WTC11 (cell line): ENCODE results near the gene FMNL2. TPM values are rescaled to one million over a fixed set of nuclear protein-coding genes. Genes with fewer than 3 reads are reported as not detected.

Source experiments
- ATAC-seq: fragments of 200-7000 bp; cut with Tn5 transposase; 2 replicates; pipeline ENCODE4 v1.10.0; 2021; ENCODE audit warnings: mild to moderate bottlenecking, moderate library complexity
- CTCF ChIA-PET: fragments of 300-600 bp; sonication (Branson Sonifier 250); formaldehyde crosslinking; loops from one replicate; lab custom pipeline; 2021; ENCODE audit warnings: antibody characterized with exemption; lab: Charles Lee
- POLR2A ChIA-PET: fragments of 350-600 bp; sonication (Branson Sonifier 250); formaldehyde crosslinking; loops from one replicate; lab custom pipeline; 2021; ENCODE audit warnings: antibody characterized with exemption; lab: Charles Lee
- DNase-seq: peaks from one replicate; pipeline ENCODE4 v3.0.0; 2021; ENCODE audit warnings: low spot score
- H3K27ac Mint-ChIP-seq: 2 replicates; pipeline ENCODE4 v1.8.0; 2021; ENCODE audit warnings: mixed read lengths
- H3K27me3 Mint-ChIP-seq: 2 replicates; pipeline ENCODE4 v1.8.0; 2021; ENCODE audit warnings: low read depth, mild to moderate bottlenecking, moderate library complexity, mixed read lengths
- H3K36me3 Mint-ChIP-seq: 2 replicates; pipeline ENCODE4 v1.8.0; 2021; ENCODE audit warnings: mixed read lengths
- H3K4me1 Mint-ChIP-seq: 2 replicates; pipeline ENCODE4 v1.8.0; 2022; ENCODE audit warnings: mixed read lengths
- H3K4me3 Mint-ChIP-seq: 2 replicates; pipeline ENCODE4 v1.8.0; 2021; ENCODE audit warnings: mild to moderate bottlenecking, moderate library complexity, mixed read lengths
- H3K9me3 Mint-ChIP-seq: 2 replicates; pipeline ENCODE4 v1.8.0; 2021; ENCODE audit warnings: mixed read lengths
- ERG ChIP-seq: fragments of 250-450 bp; sonication (Bioruptor Pico); IDR thresholded peaks from 2 replicates; pipeline ENCODE4 v1.8.0; 2021; ENCODE audit warnings: mild to moderate bottlenecking
- FOXK1 ChIP-seq: sonication (generic); formaldehyde crosslinking; IDR thresholded peaks from 2 replicates; pipeline ENCODE4 v1.8.0; 2022; ENCODE audit warnings: mild to moderate bottlenecking, moderate library complexity, missing genetic modification reagents
- GTF2I ChIP-seq: fragments of 250-450 bp; sonication (Bioruptor Pico); conservative IDR thresholded peaks from 2 replicates; pipeline ENCODE4 v1.4.0; 2021; ENCODE audit warnings: mild to moderate bottlenecking
- KAT7 ChIP-seq: sonication (generic); formaldehyde crosslinking; IDR thresholded peaks from 2 replicates; pipeline ENCODE4 v1.8.1; 2023; ENCODE audit warnings: missing genetic modification reagents, mild to moderate bottlenecking, borderline replicate concordance
- MXD4 ChIP-seq: fragments of 250-450 bp; sonication (Bioruptor Pico); IDR thresholded peaks from 2 replicates; pipeline ENCODE4 v1.8.0; 2021; ENCODE audit warnings: mild to moderate bottlenecking, moderate library complexity, borderline replicate concordance
- NFATC4 ChIP-seq: fragments of 250-450 bp; sonication (Bioruptor Pico); IDR thresholded peaks from 2 replicates; pipeline ENCODE4 v1.9.0; 2021; ENCODE audit warnings: mild to moderate bottlenecking
- NR2C2 ChIP-seq: sonication (generic); formaldehyde crosslinking; IDR thresholded peaks from 2 replicates; pipeline ENCODE4 v1.8.0; 2022; ENCODE audit warnings: mild to moderate bottlenecking, missing genetic modification reagents
- NR3C1 ChIP-seq: sonication (generic); formaldehyde crosslinking; conservative IDR thresholded peaks from 2 replicates; pipeline ENCODE4 v1.8.1; 2023; ENCODE audit warnings: low read depth, mild to moderate bottlenecking, missing genetic modification reagents
- PRRX2 ChIP-seq: fragments of 250-450 bp; sonication (Bioruptor Pico); IDR thresholded peaks from 2 replicates; pipeline ENCODE4 v1.8.0; 2021; ENCODE audit warnings: mild to moderate bottlenecking
- RORB ChIP-seq: fragments of 250-450 bp; sonication (Bioruptor Pico); IDR thresholded peaks from 2 replicates; pipeline ENCODE4 v1.9.0; 2021; ENCODE audit warnings: mild to moderate bottlenecking
- SMAD3 ChIP-seq: sonication (generic); formaldehyde crosslinking; IDR thresholded peaks from 2 replicates; pipeline ENCODE4 v1.8.0; 2022; ENCODE audit warnings: missing genetic modification reagents, mild to moderate bottlenecking, borderline replicate concordance
- SOX15 ChIP-seq: fragments of 250-450 bp; sonication (Bioruptor Pico); IDR thresholded peaks from 2 replicates; pipeline ENCODE4 v1.9.0; 2021; ENCODE audit warnings: mild to moderate bottlenecking
- ZBTB43 ChIP-seq: sonication (generic); formaldehyde crosslinking; IDR thresholded peaks from 2 replicates; pipeline ENCODE4 v1.8.1; 2023; ENCODE audit warnings: mild to moderate bottlenecking, missing genetic modification reagents
- ZNF121 ChIP-seq: sonication (generic); formaldehyde crosslinking; IDR thresholded peaks from 2 replicates; pipeline ENCODE4 v1.8.0; 2023; ENCODE audit warnings: missing genetic modification reagents
- ZNF281 ChIP-seq: sonication (generic); formaldehyde crosslinking; IDR thresholded peaks from 2 replicates; pipeline ENCODE4 v1.8.0; 2023; ENCODE audit warnings: mild to moderate bottlenecking, missing genetic modification reagents
- ZNF396 ChIP-seq: fragments of 250-450 bp; sonication (Bioruptor Pico); IDR thresholded peaks from 2 replicates; pipeline ENCODE4 v1.8.0; 2021; ENCODE audit warnings: mild to moderate bottlenecking, moderate library complexity, borderline replicate concordance
- total RNA-seq: library from RNA; stranded (reverse); gene quantifications from 3 replicates; pipeline ENCODE4 v1.2.3, GENCODE V29; 2021
- TF ChIP-seq, protein P1 (sequence below): fragments of 250-450 bp; sonication (Bioruptor Pico); IDR thresholded peaks from 2 replicates; pipeline ENCODE4 v1.9.0; 2021; ENCODE audit warnings: mild to moderate bottlenecking, borderline replicate concordance
- TF ChIP-seq, protein P2 (sequence below): sonication (generic); formaldehyde crosslinking; IDR thresholded peaks from 2 replicates; pipeline ENCODE4 v1.8.0; 2022; ENCODE audit warnings: mild to moderate bottlenecking, missing genetic modification reagents
- TF ChIP-seq, protein P3 (sequence below): fragments of 250-450 bp; sonication (Bioruptor Pico); conservative IDR thresholded peaks from 2 replicates; pipeline ENCODE4 v1.9.0; 2021; ENCODE audit warnings: mild to moderate bottlenecking

FMNL2 gene
- total RNA-seq, 1 experiment from 2014 or later, result 43.0 TPM

GRCh38 chr2:152413228-152414030 is 78.5 kb downstream of the FMNL2 start (continued):
- TF ChIP-seq, protein P1, sequence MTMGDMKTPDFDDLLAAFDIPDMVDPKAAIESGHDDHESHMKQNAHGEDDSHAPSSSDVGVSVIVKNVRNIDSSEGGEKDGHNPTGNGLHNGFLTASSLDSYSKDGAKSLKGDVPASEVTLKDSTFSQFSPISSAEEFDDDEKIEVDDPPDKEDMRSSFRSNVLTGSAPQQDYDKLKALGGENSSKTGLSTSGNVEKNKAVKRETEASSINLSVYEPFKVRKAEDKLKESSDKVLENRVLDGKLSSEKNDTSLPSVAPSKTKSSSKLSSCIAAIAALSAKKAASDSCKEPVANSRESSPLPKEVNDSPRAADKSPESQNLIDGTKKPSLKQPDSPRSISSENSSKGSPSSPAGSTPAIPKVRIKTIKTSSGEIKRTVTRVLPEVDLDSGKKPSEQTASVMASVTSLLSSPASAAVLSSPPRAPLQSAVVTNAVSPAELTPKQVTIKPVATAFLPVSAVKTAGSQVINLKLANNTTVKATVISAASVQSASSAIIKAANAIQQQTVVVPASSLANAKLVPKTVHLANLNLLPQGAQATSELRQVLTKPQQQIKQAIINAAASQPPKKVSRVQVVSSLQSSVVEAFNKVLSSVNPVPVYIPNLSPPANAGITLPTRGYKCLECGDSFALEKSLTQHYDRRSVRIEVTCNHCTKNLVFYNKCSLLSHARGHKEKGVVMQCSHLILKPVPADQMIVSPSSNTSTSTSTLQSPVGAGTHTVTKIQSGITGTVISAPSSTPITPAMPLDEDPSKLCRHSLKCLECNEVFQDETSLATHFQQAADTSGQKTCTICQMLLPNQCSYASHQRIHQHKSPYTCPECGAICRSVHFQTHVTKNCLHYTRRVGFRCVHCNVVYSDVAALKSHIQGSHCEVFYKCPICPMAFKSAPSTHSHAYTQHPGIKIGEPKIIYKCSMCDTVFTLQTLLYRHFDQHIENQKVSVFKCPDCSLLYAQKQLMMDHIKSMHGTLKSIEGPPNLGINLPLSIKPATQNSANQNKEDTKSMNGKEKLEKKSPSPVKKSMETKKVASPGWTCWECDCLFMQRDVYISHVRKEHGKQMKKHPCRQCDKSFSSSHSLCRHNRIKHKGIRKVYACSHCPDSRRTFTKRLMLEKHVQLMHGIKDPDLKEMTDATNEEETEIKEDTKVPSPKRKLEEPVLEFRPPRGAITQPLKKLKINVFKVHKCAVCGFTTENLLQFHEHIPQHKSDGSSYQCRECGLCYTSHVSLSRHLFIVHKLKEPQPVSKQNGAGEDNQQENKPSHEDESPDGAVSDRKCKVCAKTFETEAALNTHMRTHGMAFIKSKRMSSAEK (CRISPR knock-in tag), result no peak
- TF ChIP-seq, protein P2, sequence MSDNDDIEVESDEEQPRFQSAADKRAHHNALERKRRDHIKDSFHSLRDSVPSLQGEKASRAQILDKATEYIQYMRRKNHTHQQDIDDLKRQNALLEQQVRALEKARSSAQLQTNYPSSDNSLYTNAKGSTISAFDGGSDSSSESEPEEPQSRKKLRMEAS (CRISPR knock-in tag), result no peak
- TF ChIP-seq ZNF396 (CRISPR knock-in tag) (no peak), FOXK1 (CRISPR knock-in tag) (no peak), NR2C2 (no peak), PRRX2 (no peak), ZBTB43 (CRISPR knock-in tag) (no peak), SMAD3 (CRISPR knock-in tag) (no peak), NR3C1 (no peak)
- TF ChIP-seq, all 79 proteins: peak for 0

DNA sequence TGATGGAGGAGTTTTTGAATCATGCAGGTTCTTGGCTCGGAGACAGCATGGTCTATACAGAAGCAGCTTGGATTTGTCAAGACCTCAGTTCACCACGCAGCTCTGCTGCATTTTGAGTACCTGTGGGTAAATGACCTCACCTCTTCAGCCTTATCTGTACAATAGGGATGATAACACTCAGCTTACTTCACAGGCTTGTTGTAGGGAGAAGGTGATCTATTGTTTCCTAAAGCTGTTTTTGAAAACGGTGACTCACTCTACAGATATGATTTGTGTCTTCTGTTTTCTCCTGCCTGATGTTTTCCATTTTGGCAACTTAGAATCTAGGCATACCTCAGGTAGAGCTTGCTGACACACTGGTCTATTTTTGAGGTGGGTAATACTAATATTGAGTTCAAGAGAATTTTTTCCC is 80.3 kb downstream of the FMNL2 start:
- DNase-seq (no peak), ATAC-seq (no peak)
- CTCF ChIA-PET, result interaction anchor here (1.1 to 1.6 kb wide), 2 partner anchors 8 kb away, joined by 3 read pairs; no protein-coding TSS in a partner anchor
- H3K4me3 Mint-ChIP-seq, result no peak overlapping the region
- H3K4me1 Mint-ChIP-seq, result peaks cover 62% of the 10 kb centered on the region
- H3K9me3 Mint-ChIP-seq, result no peaks in the 10 kb centered on the region
- no peak overlapping the region for H3K27ac Mint-ChIP-seq
- no peaks in the 10 kb centered on the region for H3K36me3 Mint-ChIP-seq
- H3K27me3 Mint-ChIP-seq, result no peaks in the 10 kb centered on the region
- POLR2A ChIA-PET, result no interaction called here
- TF ChIP-seq, protein P3, sequence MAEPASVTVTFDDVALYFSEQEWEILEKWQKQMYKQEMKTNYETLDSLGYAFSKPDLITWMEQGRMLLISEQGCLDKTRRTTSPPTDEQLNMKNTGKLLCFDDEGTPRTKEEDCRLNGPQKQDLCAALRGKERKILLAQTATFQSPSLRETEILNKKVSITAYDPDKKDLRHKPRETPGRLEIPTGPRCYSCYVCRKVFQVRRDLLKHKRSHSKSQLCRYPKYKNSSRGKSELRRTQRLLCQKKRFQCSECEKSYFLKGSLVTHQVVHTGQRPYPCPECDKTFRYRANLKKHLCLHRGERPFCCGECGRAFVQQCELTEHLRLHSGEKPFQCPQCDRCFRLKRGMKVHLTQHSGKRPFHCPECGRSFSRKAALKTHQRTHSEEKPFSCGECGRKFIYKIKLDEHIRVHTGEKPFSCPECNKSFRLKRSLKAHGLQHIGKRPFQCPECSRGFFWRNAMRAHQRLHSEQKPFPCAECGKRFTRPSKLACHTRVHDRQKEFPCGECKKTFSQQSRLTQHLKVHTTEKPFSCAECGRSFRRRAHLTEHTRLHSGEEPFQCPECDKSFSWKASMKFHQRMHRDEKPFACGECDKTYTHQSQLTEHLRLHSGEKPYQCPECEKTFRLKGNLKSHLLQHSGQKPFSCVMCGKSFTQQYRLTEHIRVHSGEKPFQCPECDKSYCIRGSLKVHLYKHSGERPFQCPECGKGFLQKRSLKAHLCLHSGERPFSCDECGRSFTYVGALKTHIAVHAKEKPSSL (CRISPR knock-in tag), result no peak
- no peak for TF ChIP-seq ZNF396 (CRISPR knock-in tag)
- TF ChIP-seq ZNF121, result no peak
- TF ChIP-seq MXD4 (CRISPR knock-in tag), result no peak
- no peak for TF ChIP-seq KAT7 (CRISPR knock-in tag)
- no peak for TF ChIP-seq SOX15 (CRISPR knock-in tag)
- TF ChIP-seq, protein P1 (CRISPR knock-in tag), result no peak
- TF ChIP-seq ERG (CRISPR knock-in tag), result no peak
- TF ChIP-seq NFATC4, result no peak
- TF ChIP-seq ZNF281 (CRISPR knock-in tag), result no peak
- no peak for TF ChIP-seq GTF2I
- TF ChIP-seq RORB (CRISPR knock-in tag), result no peak
